HG02623 (cell line): ENCODE data around the gene RNF17.
A peak's percentile ranks its signal among the peaks of the same experiment; 100 is the strongest.

Source experiments
- ATAC-seq: cut with Tn5 transposase; IDR thresholded peaks from one replicate; pipeline ENCODE4 v1.9.1; 2021; ENCODE audit warnings: moderate library complexity; ENCODE audit not compliant: unreplicated experiment

RNF17 gene

DNA sequence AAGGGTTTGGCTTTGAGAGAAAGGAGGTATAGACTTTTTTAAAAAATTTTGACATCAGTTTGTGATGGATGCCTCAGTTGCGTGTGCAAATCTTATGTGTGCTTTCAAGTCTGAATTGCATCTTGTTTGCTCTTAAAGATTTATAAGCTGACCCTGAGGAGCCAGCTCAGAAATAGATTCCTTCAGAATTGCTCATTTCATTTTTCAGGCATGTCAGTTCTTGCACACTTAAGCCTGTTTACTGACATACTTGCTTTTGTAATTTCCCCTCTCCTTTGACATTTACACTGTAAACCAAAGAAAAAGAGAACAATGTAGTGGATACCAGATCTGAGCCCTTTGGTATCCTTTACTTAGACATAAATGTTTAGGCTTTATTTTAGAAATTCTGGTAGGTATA is 87.6 kb downstream of the RNF17 start:
- ATAC-seq, result no peak

- no peak for ATAC-seq
These were observed 90.3 kb downstream of the RNF17 start for GRCh38 chr13:24854311-24854710.

GRCh38 chr13:24858953-24859352 is 95.0 kb downstream of the RNF17 start:
- ATAC-seq, result no peak

- ATAC-seq, result no peak
These were observed 96.8 kb downstream of the RNF17 start for GRCh38 chr13:24860770-24861169.

DNA sequence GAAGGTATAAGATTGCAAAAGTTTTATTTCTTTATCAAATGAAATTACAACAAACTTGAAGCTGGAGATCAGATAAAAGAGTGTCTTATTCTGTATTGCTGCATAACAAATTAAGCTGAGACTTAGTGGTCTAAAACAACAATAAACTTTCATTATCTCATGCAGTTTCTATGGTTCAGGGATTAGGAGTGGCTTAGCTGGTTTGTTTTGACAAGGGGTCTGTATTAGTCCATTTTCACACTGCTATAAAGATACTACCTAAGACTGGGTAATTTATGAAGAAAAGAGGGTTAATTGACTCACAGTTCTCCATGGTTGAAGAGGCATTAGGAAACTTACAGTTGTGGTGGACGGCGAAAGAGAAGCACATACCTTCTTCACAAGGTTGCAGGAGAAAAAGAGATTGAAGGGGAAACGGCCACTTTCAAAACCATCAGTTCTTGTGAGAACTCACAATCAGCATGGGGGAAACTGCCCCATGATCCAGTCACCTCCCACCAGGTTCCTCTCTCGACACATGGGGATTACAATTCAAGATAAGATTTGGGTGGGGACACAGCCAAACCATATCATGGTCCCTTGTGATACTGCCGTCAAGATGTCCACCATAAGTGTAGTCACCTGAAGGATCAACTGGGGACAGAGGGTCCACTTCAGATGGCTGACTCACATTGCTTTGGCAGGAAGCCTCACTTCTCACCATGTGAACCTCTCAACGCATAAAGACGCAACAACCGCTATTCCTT is 97.8 kb downstream of the RNF17 start:
- ATAC-seq, result no peak

DNA sequence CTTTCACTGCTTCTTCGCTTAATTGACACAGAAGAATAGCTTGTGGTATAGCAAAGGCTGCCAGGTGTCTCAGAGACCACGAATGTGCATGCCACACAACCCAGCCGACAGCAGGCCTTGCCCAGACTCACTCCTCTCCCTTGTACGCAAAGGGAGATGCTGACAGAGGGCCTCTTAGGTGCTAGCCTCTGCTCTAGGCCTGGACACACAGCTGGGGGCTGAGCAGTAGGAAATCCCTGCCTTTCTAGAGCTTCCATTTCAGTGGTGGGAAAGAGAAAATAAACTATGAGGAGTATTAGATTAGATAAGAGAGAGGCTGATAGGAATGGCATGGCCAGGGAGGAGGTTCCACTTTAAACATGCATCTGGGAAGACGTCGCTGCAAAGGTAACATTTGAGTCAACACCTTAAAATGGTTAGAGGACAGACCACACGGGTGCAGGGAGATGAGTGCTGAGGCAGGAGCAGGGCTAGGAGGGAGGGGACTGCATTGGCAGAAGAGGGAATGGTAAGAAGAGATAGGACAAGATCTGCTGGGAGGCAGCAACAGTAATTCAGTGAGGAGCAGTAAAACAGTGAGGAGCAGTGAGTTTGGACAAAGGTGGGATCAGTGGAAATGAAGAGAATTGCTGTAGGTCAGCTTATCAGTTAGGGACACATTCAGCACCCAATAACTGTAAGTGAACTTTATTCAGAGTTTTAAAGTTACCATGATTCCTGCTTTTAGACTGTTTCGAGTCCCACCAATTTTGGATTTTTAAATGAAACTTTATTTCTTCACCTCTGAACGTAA is 100.0 kb downstream of the RNF17 start:
- ATAC-seq, result no peak

GRCh38 chr13:24864579-24864978 is 100.6 kb downstream of the RNF17 start:
- no peak for ATAC-seq

GRCh38 chr13:24865163-24865953 is 101.4 kb downstream of the RNF17 start:
- no peak for ATAC-seq

- ATAC-seq, result no peak
These were observed 102.5 kb downstream of the RNF17 start for GRCh38 chr13:24866488-24866887.

GRCh38 chr13:24868874-24869273 is 104.9 kb downstream of the RNF17 start:
- no peak for ATAC-seq

GRCh38 chr13:24870380-24870760 is 106.4 kb downstream of the RNF17 start:
- no peak for ATAC-seq

- no peak for ATAC-seq
These were observed 111.6 kb downstream of the RNF17 start for GRCh38 chr13:24875566-24875965.

DNA sequence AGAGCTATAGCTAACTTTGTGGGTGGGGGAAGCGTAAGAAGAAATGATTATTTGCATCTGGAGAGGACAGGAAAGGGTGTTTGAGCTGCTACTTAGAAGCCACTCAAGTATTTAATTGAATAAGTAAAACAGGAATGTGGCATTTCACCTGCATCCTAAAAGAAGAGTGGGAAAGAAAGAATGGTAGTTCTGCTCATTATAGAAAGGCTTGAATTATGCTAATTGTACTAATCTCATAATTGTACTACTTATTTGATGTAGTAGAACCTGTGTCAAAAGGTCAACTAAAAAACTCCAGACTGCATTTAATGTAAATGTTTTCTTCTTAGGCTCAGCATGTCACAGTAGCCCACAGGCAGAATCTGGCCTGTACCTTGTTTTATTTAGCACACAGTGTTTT is 113.6 kb downstream of the RNF17 start:
- no peak for ATAC-seq

DNA sequence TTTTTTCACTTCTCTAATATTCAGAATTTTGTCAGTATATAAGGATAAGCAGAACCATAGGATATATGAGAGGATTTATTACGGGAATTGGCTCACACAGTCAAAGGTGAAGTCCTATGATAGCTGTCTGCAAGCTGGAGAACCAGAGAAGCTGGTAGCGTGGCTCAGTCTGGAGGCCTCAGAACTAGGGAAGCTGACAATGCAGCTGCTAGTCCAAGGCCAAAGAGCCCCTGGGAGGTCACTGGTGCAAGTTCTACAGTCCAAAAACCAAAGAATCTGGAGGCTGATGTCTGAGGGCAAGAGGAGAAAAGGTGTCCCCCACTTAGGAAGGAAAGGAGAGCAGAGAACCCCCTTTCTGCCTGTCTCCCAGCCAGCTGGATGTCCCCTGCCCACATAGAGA is 114.4 kb downstream of the RNF17 start:
- ATAC-seq, result no peak

DNA sequence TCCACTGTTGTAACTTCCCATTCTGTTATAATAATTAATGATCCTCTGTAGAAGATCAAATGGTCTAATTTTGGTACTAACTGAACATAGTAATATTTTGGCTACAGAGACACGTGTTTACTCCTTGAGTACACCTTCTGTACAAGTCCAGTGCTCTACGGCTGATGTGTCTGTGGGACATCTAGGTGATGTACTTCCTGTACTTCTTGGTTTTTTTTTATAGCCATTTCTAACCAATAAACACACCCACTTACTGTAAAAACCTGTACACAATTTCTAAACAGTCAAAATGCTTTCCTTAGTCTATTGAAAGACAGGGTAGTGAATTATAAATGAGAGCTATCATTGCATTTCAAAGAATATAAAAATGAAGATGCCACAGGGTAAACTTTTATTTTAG is 118.7 kb downstream of the RNF17 start:
- ATAC-seq, result no peak

- ATAC-seq, result peak; percentile 80
These were observed 123.8 kb downstream of the RNF17 start for GRCh38 chr13:24887759-24888158.

DNA sequence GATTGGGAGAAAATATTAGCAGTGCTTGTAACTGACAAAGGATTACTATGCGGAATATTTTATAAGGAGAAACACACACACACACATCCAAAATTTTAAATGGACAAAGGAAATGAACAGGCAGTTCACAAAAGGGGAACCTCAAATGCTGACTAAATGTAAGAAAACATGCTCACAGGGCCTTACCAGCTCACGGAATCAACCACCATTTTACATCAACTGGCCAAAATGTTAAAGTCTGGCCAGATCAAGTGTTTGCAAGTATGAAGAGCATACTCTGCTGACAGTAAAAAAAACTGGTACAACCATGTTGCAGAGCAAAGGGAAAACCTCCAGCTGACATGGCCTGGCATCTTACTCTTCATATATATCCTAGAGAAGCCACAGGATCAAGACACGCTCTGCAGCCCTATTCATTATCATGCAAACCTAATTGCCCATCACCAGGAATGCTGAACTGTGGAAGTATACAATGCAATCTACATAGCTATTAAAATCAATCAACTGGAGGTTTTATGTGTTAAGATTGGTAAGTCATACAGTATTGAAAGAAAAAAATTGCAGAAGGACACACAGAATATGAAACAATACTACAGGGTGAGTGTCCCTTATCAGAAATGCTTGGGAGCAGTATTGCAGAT is 124.4 kb downstream of the RNF17 start:
- ATAC-seq, result no peak

- ATAC-seq, result no peak
These were observed 126.3 kb downstream of the RNF17 start for GRCh38 chr13:24890256-24890655.

GRCh38 chr13:24891476-24892108 is 127.6 kb downstream of the RNF17 start:
- ATAC-seq, result no peak

DNA sequence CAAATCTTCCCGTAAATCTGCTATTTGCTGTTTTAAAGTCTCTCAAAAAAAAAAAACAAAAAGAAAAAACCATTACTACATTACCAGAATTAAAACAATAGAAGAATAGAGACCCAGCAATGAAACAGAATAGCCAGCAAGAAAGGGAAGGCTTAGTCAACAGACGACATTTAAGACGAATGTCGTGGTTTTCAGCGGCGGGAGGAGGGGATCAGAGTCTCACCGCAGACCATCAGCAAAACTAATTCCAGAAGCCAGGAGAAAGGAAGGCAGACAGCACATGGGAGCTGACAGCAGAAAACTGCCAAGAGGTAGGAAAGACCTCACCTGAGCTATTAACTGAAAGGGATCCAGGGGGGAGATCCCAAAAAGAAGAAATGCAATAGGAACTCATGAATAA is 128.9 kb downstream of the RNF17 start:
- no peak for ATAC-seq

DNA sequence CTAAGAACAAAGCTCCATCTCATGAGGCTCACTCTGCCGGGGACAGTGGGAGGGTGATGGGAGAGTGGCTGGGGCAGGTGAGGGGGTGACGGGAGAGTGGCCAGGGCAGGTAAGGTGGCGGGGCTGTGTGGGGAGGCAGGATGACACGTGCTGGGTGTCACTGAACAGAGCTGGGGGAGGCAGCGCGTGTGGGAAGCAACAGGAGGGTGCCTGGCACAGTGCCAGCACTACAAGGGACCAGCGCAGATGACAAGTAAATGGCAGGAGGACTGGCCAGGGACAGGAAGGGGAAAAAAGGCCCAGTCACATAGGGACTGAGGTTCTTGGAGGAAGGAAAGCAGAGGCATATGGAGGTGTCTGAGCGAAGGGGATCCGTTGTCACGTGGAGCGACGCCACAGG is 129.9 kb downstream of the RNF17 start:
- no peak for ATAC-seq
